Central memory CD8-positive, alpha-beta T cell (primary cell): ENCODE measurements around the gene PCSK4.

Source experiments
- ATAC-seq: fragments of 150-1000 bp; cut with Tn5 transposase; replicated peaks from 2 replicates; pipeline ENCODE4 v1.10.0; 2022; ENCODE audit warnings: mild to moderate bottlenecking, moderate FRiP score, moderate number of reproducible peaks; ENCODE audit not compliant: poor library complexity, severe bottlenecking; ENCODE audit errors: extremely low read depth
- DNase-seq, 2 donors: peaks; one replicate each; pipeline ENCODE4 v3.0.0; 2021; ENCODE audit warnings: low spot score in 2 of 2
- H3K27ac Mint-ChIP-seq: one replicate; pipeline ENCODE4 v1.8.0; 2022; ENCODE audit warnings: low read depth, mild to moderate bottlenecking, moderate library complexity, mixed read lengths
- H3K27me3 Mint-ChIP-seq: one replicate; pipeline ENCODE4 v1.8.0; 2022; ENCODE audit warnings: mixed read lengths
- H3K36me3 Mint-ChIP-seq: one replicate; pipeline ENCODE4 v1.8.0; 2022; ENCODE audit warnings: mild to moderate bottlenecking, moderate library complexity, mixed read lengths; ENCODE audit not compliant: insufficient read depth
- H3K4me1 Mint-ChIP-seq: one replicate; pipeline ENCODE4 v1.8.0; 2022; ENCODE audit warnings: mixed read lengths
- H3K4me3 Mint-ChIP-seq: one replicate; pipeline ENCODE4 v1.8.0; 2022; ENCODE audit warnings: mild to moderate bottlenecking, moderate library complexity, mixed read lengths
- H3K9me3 Mint-ChIP-seq: one replicate; pipeline ENCODE4 v1.8.0; 2022; ENCODE audit warnings: mixed read lengths

PCSK4 gene

DNA sequence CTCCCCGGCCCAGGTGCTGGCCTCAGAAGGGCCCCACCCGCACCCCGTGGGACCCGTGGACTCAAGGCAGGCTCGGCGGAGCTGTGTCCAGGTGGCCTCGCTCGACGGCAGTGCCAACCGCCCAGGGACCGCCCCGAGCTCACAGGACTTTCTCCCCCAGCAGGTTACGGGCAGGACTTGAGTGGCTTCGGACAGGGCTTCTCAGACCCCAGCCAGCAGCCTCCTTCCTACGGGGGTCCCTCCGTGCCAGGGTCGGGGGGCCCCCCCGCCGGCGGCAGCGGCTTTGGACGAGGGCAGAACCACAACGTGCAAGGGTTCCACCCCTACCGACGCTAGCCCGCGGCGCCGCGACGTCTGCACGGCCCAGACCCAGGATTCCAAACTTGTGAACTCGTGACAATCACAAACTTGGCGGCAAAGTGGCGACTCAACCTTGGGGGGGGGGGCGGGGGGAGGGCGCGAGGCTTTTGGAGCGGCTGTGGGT lies 55.5 kb downstream of the PCSK4 start:
- Mint-ChIP-seq H3K36me3 (peaks cover 54% of the 10 kb centered on the region), H3K9me3 (no peaks in the 10 kb centered on the region), H3K4me3 (no peak overlapping the region), H3K27ac (no peak overlapping the region), H3K27me3 (no peaks in the 10 kb centered on the region), H3K4me1 (peaks cover 9% of the 10 kb centered on the region)
- DNase-seq (no peak), ATAC-seq (no peak)

GRCh38 chr19:1434040-1434366 lies 56.1 kb downstream of the PCSK4 start:
- no peak for DNase-seq
- peaks cover 49% of the 10 kb centered on the region for H3K36me3 Mint-ChIP-seq
- no peak for ATAC-seq
- no peaks in the 10 kb centered on the region for H3K27me3 Mint-ChIP-seq
- H3K4me1 Mint-ChIP-seq = peaks cover 5% of the 10 kb centered on the region
- H3K9me3 Mint-ChIP-seq = no peaks in the 10 kb centered on the region
- no peak overlapping the region for H3K4me3 Mint-ChIP-seq
- H3K27ac Mint-ChIP-seq = no peak overlapping the region

DNA sequence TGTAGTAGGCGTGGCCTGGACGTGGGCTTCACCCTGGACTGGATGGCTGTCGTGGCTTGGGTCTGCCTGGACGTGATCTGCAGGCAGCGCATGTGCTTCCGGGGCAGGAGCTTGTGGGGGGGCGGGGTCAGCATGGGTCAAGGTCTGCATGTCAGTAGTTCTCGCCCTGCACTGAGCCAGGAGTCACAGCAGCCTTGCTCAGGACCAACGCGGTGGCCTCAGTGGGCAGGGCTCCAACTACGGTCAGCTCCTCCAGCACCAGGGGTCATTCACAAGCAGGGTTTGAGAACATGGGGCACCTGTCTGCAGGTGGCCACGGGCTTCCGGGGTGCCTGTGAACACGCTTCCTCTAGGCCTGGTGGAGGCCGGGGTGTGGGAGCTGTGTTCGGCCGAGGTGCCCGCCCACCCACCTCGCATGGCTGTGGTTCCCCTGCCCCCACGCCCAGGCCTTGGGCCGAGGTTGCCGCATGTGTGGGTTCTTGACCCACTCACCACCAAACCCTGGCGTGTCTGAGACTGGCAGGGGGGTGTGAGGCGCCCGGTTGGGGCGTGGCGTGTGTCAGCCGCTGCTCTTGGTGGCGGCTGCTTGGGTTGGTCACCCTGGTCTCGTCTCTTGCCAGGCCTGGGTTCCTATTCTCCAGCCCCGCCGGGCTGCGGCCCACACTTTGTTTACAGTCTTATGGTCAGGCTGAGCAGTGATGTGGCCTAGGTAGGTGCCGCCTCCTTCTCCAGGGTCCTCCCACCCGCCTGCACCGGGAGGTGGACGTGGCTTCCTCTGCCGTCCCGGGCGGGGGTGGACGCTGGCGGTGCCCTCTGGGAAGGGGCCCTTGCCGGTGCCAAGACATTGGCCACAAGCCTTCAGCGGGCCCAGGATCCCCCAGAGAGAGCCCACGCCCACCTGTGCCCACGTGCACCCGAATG lies 56.8 kb downstream of the PCSK4 start:
- Mint-ChIP-seq H3K36me3 (peaks cover 50% of the 10 kb centered on the region), H3K9me3 (no peaks in the 10 kb centered on the region), H3K4me3 (no peak overlapping the region), H3K27ac (no peak overlapping the region), H3K27me3 (no peaks in the 10 kb centered on the region), H3K4me1 (peaks cover 4% of the 10 kb centered on the region)
- DNase-seq (no peak), ATAC-seq (no peak)

DNA sequence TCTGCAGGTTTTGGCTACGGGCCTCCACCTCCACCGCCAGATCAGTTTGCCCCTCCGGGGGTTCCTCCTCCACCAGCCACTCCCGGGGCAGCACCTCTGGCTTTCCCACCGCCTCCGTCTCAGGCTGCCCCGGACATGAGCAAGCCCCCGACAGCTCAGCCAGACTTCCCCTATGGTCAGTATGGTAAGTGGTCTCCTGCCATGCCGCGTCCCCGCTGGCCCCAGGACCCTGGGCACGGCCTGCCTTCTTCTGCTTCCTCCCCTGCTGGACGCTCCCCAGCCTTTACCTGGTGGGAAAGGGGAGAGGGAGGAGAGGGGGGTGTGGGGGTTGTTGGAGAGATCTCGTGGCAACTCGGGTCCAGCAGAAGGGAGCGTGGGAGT lies 57.7 kb downstream of the PCSK4 start:
- Mint-ChIP-seq H3K9me3 (no peaks in the 10 kb centered on the region), H3K4me1 (no peaks in the 10 kb centered on the region), H3K36me3 (peaks cover 48% of the 10 kb centered on the region), H3K27me3 (no peaks in the 10 kb centered on the region), H3K4me3 (no peak overlapping the region), H3K27ac (no peak overlapping the region)
- no peak for DNase-seq
- no peak for ATAC-seq

DNA sequence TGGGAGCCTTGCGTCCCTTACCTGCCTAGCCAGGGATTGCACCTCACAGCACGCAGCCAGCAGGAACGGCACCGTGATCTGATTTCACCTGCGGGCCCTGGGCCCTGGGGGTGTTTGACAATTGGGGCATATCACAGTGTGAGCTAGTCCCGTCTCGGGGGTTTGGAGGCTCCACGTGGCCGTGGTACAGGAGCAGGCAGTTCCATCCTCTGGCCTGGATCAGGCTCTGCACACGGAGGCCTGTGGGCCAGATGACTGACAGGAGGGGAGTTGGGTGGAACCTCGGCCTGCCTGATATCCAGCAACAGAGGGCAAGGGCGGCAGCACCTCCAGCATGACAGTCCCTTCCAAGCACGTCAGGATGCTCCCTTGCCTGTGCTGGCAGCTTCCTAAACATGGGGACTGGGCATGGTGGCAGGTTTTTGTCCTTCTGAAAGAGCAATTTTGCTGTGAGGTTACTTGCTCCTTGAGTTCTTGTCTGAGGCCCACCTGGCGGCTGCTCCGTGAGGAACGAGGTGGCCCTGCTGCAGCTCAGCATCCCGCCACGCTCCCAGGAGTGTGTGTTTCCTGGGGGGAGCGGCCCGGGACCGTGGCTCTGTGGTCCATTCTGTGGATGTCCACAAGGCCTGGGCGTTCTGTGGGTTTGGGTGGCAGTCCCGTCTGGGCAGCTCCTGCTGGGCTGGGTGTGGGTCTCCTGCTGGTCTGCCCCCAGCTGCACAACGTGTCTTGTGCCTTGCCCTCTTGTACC lies 58.2 kb downstream of the PCSK4 start:
- ATAC-seq = no peak
- no peak overlapping the region for H3K4me3 Mint-ChIP-seq
- peaks cover 49% of the 10 kb centered on the region for H3K36me3 Mint-ChIP-seq
- H3K9me3 Mint-ChIP-seq = no peaks in the 10 kb centered on the region
- H3K27ac Mint-ChIP-seq = no peak overlapping the region
- H3K27me3 Mint-ChIP-seq = no peaks in the 10 kb centered on the region
- no peaks in the 10 kb centered on the region for H3K4me1 Mint-ChIP-seq
- DNase-seq = no peak
